ENCODE results near the gene OPRL1.

The OPRL1 gene

GRCh38 chr20:64068386-64069208 is 11.3 kb upstream of the OPRL1 start:
- no peak overlapping the region for H3K4me3 ChIP-seq (ENCODE audit: low read depth, low read length)
- DNase-seq (ENCODE audit: low read depth, low spot score) = no peak
- no peak for TF ChIP-seq CTCF (IDR thresholded peaks at IDR 0.05; ENCODE audit: insufficient read depth, low read length, missing control alignments)
- ChIA-PET POLR2A (interaction anchor here (1.3 kb wide), 1 partner anchor 10 kb away, joined by 7 read pairs; the partner anchor contains the start of genes OPRL1 and RGS19), CTCF (interaction anchor here (0.7 to 2.1 kb wide), 8 partner anchors 9 to 30 kb away, joined by 3 to 6 read pairs (median 4); partner anchors contain the start of genes LKAAEAR1, OPRL1 and RGS19)

- ChIA-PET POLR2A (interaction anchor here (1.3 kb wide), 1 partner anchor 10 kb away, joined by 7 read pairs; the partner anchor contains the start of genes OPRL1 and RGS19), CTCF (interaction anchor here (0.7 to 2.1 kb wide), 8 partner anchors 9 to 51 kb away, joined by 3 to 6 read pairs (median 4); partner anchors contain the start of genes LKAAEAR1, OPRL1 and RGS19)
- TF ChIP-seq CTCF (IDR thresholded peaks at IDR 0.05; ENCODE audit: insufficient read depth, low read length, missing control alignments) = no peak
- no peak for DNase-seq (ENCODE audit: low read depth, low spot score)
- no peak overlapping the region for H3K4me3 ChIP-seq (ENCODE audit: low read depth, low read length)
These were observed 10.7 kb upstream of the OPRL1 start for GRCh38 chr20:64069209-64069613.

GRCh38 chr20:64069614-64070243 is 10.2 kb upstream of the OPRL1 start:
- H3K4me3 ChIP-seq (ENCODE audit: low read depth, low read length) = no peak overlapping the region
- no peak for DNase-seq (ENCODE audit: low read depth, low spot score)
- TF ChIP-seq CTCF (IDR thresholded peaks at IDR 0.05; ENCODE audit: insufficient read depth, low read length, missing control alignments) = peak; percentile 87
- POLR2A ChIA-PET = interaction anchor here (1.3 kb wide), 1 partner anchor 9 kb away, joined by 7 read pairs; the partner anchor contains the start of genes OPRL1 and RGS19
- CTCF ChIA-PET = interaction anchor here (0.7 to 1.8 kb wide), 9 partner anchors 8 to 532 kb away, joined by 3 to 6 read pairs (median 4); partner anchors contain the start of gene RGS19

- no peak overlapping the region for H3K4me3 ChIP-seq (ENCODE audit: low read depth, low read length)
- no peak for TF ChIP-seq CTCF (IDR thresholded peaks at IDR 0.05; ENCODE audit: insufficient read depth, low read length, missing control alignments)
- ChIA-PET CTCF (interaction anchor here (0.6 to 1.4 kb wide), 6 partner anchors 7 to 532 kb away, joined by 3 to 6 read pairs (median 4); partner anchors contain the start of gene RGS19), POLR2A (no interaction called here)
- DNase-seq (ENCODE audit: low read depth, low spot score) = no peak
These were observed 9.5 kb upstream of the OPRL1 start for GRCh38 chr20:64070244-64070993.

GRCh38 chr20:64071341-64072332 is 8.2 kb upstream of the OPRL1 start:
- no peak for TF ChIP-seq CTCF (IDR thresholded peaks at IDR 0.05; ENCODE audit: insufficient read depth, low read length, missing control alignments)
- CTCF ChIA-PET = no interaction called here
- POLR2A ChIA-PET = interaction anchor here (0.9 kb wide), 1 partner anchor 9 kb away, joined by 3 read pairs; the partner anchor contains the start of gene TCEA2
- no peak overlapping the region for H3K4me3 ChIP-seq (ENCODE audit: low read depth, low read length)
- no peak for DNase-seq (ENCODE audit: low read depth, low spot score)
